ENCODE measurements around the gene SCARB2.
A peak's percentile ranks its signal among the peaks of the same experiment; 100 is the strongest.
"Not testable (repeated sequence)": the region's sequence is repeated elsewhere in the genome, so short reads cannot be mapped to it uniquely, and the experiment has no call there.

Gene SCARB2

GRCh38 chr4:76252271-76252653, 38.6 kb upstream of the SCARB2 start:
- no peak for DNase-seq (ENCODE audit: low spot score)
- TF ChIP-seq, protein P1, sequence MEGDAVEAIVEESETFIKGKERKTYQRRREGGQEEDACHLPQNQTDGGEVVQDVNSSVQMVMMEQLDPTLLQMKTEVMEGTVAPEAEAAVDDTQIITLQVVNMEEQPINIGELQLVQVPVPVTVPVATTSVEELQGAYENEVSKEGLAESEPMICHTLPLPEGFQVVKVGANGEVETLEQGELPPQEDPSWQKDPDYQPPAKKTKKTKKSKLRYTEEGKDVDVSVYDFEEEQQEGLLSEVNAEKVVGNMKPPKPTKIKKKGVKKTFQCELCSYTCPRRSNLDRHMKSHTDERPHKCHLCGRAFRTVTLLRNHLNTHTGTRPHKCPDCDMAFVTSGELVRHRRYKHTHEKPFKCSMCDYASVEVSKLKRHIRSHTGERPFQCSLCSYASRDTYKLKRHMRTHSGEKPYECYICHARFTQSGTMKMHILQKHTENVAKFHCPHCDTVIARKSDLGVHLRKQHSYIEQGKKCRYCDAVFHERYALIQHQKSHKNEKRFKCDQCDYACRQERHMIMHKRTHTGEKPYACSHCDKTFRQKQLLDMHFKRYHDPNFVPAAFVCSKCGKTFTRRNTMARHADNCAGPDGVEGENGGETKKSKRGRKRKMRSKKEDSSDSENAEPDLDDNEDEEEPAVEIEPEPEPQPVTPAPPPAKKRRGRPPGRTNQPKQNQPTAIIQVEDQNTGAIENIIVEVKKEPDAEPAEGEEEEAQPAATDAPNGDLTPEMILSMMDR (conservative IDR thresholded peaks at IDR 0.05; ENCODE audit: low read depth), result no peak
- ChIA-PET CTCF (interaction anchor here (1.8 kb wide), 1 partner anchor 72 kb away, joined by 7 read pairs; no protein-coding TSS in a partner anchor), POLR2A (ENCODE audit: low non-redundant PET) (no interaction called here)
- H3K27ac ChIP-seq, result no peak overlapping the region

DNA sequence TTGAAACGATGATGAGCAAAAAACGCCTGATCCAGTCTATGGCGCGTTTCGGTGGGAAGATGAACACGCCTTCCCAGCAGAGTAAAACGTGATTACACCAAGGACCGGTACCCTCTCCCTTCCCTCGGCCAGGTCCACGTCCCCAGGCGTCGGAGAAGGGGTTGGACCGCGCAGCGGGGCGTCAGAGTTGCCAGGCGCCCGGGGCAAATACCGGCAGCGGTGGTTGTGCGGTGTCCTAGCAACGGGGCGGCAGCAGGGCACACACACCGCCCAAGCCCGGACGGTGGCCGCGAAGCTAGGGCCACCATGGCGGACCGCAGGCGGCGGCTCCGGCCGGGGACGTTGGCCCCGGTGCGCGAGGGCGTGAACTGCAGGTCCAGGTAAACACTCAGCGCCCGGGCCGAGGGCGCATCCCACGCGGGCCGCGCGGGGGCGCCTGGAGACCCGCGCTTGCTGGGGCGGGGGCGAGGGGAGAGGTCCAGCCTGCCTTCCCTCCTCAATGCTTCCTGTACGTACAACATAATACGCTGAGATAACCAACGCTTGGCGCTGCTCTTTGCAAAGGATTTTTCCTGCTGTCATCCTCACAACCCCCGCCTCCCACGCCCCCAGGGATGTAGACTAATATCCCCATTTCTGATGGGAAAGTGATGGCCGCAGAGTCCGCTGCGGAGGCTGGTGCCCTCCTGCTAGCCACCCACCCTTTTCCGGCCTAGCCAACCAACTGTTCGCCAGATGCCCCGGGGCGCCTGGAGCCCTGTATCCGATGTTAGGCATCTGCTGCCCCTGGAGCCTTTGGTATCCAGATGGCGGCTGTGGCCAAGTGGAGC, 38.0 kb upstream of the SCARB2 start, which contains the start of gene FAM47E:
Gene FAM47E (plus strand): TSS at position 281 of the 830 bp plus-strand sequence. CDS start 26 bp downstream, at position 307.
- H3K27ac ChIP-seq, result no peak within 1 kb of the TSS
- POLR2A ChIA-PET (ENCODE audit: low non-redundant PET), result no interaction called here
- peak; percentile 38 for DNase-seq (ENCODE audit: low spot score)
- TF ChIP-seq, protein P1 (conservative IDR thresholded peaks at IDR 0.05; ENCODE audit: low read depth), result peak; percentile 59
- CTCF ChIA-PET, result interaction anchor here (1.0 to 1.8 kb wide), 3 partner anchors 9 to 72 kb away, joined by 3 to 7 read pairs (median 6); no protein-coding TSS in a partner anchor

DNA sequence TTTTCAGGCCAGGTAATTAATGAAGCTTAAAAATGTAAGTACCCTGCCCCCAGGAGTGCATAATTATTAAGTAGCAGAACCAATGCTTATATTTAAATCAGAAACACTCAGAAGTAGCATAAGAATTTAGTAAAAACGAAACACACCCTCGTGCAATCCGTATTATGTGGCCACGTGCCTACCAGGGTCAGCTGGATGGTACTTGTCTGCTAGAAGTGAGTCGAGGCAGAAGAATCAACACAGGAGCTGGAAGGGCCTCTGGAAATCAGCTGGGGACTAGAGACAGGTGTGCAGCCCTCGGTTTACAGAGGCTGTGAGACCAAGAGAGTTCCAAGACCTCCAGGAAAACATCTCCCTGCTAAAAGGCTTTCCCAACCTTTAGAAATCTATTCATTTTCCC, 37.3 kb upstream of the SCARB2 start:
- TF ChIP-seq, protein P1 (conservative IDR thresholded peaks at IDR 0.05; ENCODE audit: low read depth), result no peak
- ChIA-PET CTCF (interaction anchor here (1.0 to 1.8 kb wide), 3 partner anchors 10 to 71 kb away, joined by 3 to 7 read pairs (median 6); no protein-coding TSS in a partner anchor), POLR2A (ENCODE audit: low non-redundant PET) (no interaction called here)
- peak; percentile 8 for DNase-seq (ENCODE audit: low spot score)
- no peak overlapping the region for H3K27ac ChIP-seq

GRCh38 chr4:76246852-76247251, 33.2 kb upstream of the SCARB2 start:
- POLR2A ChIA-PET (ENCODE audit: low non-redundant PET), result no interaction called here
- no peak overlapping the region for H3K27ac ChIP-seq
- TF ChIP-seq, protein P1 (conservative IDR thresholded peaks at IDR 0.05; ENCODE audit: low read depth), result no peak
- CTCF ChIA-PET, result no interaction called here
- DNase-seq (ENCODE audit: low spot score), result no peak

DNA sequence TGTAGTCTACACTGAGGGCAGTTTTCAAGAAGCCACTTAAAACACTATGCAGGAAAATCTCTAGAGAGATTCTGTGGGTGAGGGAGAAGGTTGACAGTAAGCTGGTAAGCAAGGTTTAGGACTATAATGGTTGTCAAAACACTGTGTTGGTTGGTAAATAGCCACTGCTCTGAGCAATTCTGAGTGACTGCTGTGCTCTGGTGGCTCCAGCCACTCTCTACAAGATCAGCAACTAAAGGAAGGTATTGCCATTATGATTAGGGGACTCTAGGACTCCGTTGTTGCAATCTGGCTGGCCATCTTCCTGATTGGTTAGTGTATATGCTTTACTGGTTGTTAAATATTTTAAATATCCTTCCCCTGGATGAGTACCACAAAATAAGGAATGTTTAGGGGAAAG, 32.4 kb upstream of the SCARB2 start:
- POLR2A ChIA-PET (ENCODE audit: low non-redundant PET), result no interaction called here
- H3K27ac ChIP-seq, result no peak overlapping the region
- DNase-seq (ENCODE audit: low spot score), result no peak
- CTCF ChIA-PET, result no interaction called here
- TF ChIP-seq, protein P1 (conservative IDR thresholded peaks at IDR 0.05; ENCODE audit: low read depth), result no peak

GRCh38 chr4:76243877-76244276, 30.3 kb upstream of the SCARB2 start:
- DNase-seq (ENCODE audit: low spot score); H3K27ac ChIP-seq; CTCF ChIA-PET; POLR2A ChIA-PET (ENCODE audit: low non-redundant PET): not testable (repeated sequence)

DNA sequence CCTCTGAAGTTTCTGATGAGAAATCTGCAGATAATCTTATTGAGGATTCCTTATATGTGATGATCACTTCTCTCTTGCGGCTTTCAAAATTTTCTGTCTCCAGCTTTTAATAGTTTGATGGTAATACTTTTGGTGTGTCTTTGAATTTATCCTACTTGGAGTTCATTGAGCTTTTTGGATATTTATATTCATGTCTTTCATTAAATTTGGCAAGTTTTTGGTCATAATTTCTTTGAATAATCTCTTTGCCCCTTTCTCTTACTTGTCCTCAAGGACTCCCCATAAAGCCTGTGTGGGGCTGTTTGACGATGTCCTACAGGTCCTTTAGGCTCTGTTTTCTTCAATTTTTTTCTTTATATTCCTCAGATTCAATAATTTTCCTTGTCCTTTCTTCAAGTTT, 26.6 kb upstream of the SCARB2 start:
- no peak overlapping the region for H3K27ac ChIP-seq
- POLR2A ChIA-PET (ENCODE audit: low non-redundant PET), result no interaction called here
- TF ChIP-seq, protein P1 (conservative IDR thresholded peaks at IDR 0.05; ENCODE audit: low read depth), result no peak
- CTCF ChIA-PET, result no interaction called here
- DNase-seq (ENCODE audit: low spot score), result no peak
